ENCODE data around the gene SPRED1.

GRCh38 chr15:38283010-38283409 lies 30.4 kb downstream of the SPRED1 start:
- TF ChIP-seq CTCF (IDR thresholded peaks at IDR 0.05 in 4 of 5, conservative IDR thresholded peaks at IDR 0.05 in 1 of 5), result no peak
- no peak for TF ChIP-seq POLR2A (IDR thresholded peaks at IDR 0.05)

Data from gastrocnemius medialis (tissue), 4 donors.